K562 (cell line): ENCODE results near the gene STIM1.

Experiments used
- EP300 ChIP-seq: IDR thresholded peaks from 2 replicates; pipeline ENCODE4 v1.6.1; 2012; ENCODE audit warnings: low read length, improper control_type of control experiment
- ZNF212 ChIP-seq: fragments of 450-650 bp; formaldehyde crosslinking; IDR thresholded peaks from 2 replicates; pipeline ENCODE4 v1.4.0; 2020; ENCODE audit warnings: mild to moderate bottlenecking

- TF ChIP-seq ZNF212 (CRISPR knock-in tag) (no peak), EP300 (no peak)
Measured at GRCh38 chr11:3907590-3907989, 52.1 kb downstream of the STIM1 start.
